Panc1 (cell line): ENCODE measurements around the gene SLC25A14. TPM values are rescaled to one million over a fixed set of nuclear protein-coding genes. Genes with fewer than 3 reads are reported as not detected.

Source experiments
- ATAC-seq: fragments of 200-7000 bp; cut with Tn5 transposase; 2 replicates; pipeline ENCODE4 v1.9.1; 2020; ENCODE audit warnings: mild to moderate bottlenecking, moderate library complexity
- BruUV-seq: library from RNA; stranded (reverse); fragments of 400-500 nt; replicated peaks from 2 replicates; lab custom pipeline; 2021; lab: Mats Ljungman, UMichigan
- CTCF ChIA-PET: fragments of 300-600 bp; sonication (Branson Sonifier 250); formaldehyde crosslinking; loops from one replicate; lab custom pipeline; 2022; ENCODE audit warnings: antibody characterized with exemption; lab: Charles Lee
- POLR2A ChIA-PET: fragments of 300-600 bp; sonication (Branson Sonifier 250); formaldehyde crosslinking; loops from one replicate; lab custom pipeline; 2022; ENCODE audit warnings: antibody characterized with exemption; lab: Charles Lee
- DNase-seq: peaks from one replicate; pipeline ENCODE4 v3.0.0-alpha.2; 2010; ENCODE audit warnings: low read depth, low spot score
- H3K27ac ChIP-seq: 2 replicates; pipeline ENCODE4 v1.5.1; 2011; ENCODE audit warnings: mild to moderate bottlenecking, low read length, inconsistent platforms
- H3K27me3 ChIP-seq: fragments of 200-500 bp; sonication (Bioruptor generic); 2 replicates; pipeline ENCODE4 v1.6.0; 2014; ENCODE audit warnings: low read length, inconsistent platforms; ENCODE audit not compliant: control insufficient read depth, insufficient read depth
- H3K36me3 ChIP-seq: fragments of 200-500 bp; sonication (Bioruptor generic); 2 replicates; pipeline ENCODE4 v1.5.1; 2014; ENCODE audit warnings: inconsistent platforms, mild to moderate bottlenecking, low read length, moderate library complexity; ENCODE audit not compliant: control insufficient read depth, insufficient read depth
- H3K4me1 ChIP-seq: 2 replicates; pipeline ENCODE4 v1.5.1; 2011; ENCODE audit warnings: inconsistent platforms, mild to moderate bottlenecking, low read length, moderate library complexity; ENCODE audit not compliant: control insufficient read depth, insufficient read depth
- H3K4me3 ChIP-seq, 2 experiments: 2 replicates each; pipeline ENCODE4 v1.5.1; 2011 to 2012; ENCODE audit warnings: low read depth in 2 of 2, low read length in 2 of 2, mild to moderate bottlenecking in 2 of 2, inconsistent platforms in 1 of 2, moderate library complexity in 1 of 2
- H3K9me3 ChIP-seq: fragments of 200-500 bp; sonication (Bioruptor generic); 2 replicates; pipeline ENCODE4 v1.5.1; 2014; ENCODE audit warnings: low read depth, mild to moderate bottlenecking, inconsistent platforms, low read length, moderate library complexity; ENCODE audit not compliant: control insufficient read depth, insufficient read depth
- POLR2AphosphoS5 ChIP-seq: IDR thresholded peaks from 2 replicates; pipeline ENCODE4 v1.6.1; 2012; ENCODE audit warnings: mild to moderate bottlenecking, low read depth, low read length, moderate library complexity
- SIN3A ChIP-seq: IDR thresholded peaks from 2 replicates; pipeline ENCODE4 v1.6.1; 2012; ENCODE audit warnings: low read depth, mild to moderate bottlenecking, low read length, moderate library complexity, borderline replicate concordance; ENCODE audit not compliant: insufficient read depth
- TCF7L2 ChIP-seq: IDR thresholded peaks from 2 replicates; pipeline ENCODE4 v1.6.1; 2011; ENCODE audit warnings: mild to moderate bottlenecking, low read depth, low read length, inconsistent platforms
- in situ Hi-C: cut with HindIII; loops from 2 replicates; pipeline ENCODE4 v1.10.0; 2016; ENCODE audit warnings: low sequenced_read_pairs, low pct_unique_long_range_greater_than_20kb
- intact Hi-C: fragments of 100-400 bp; cut with micrococcal nuclease; formaldehyde crosslinking; loops from one replicate; pipeline ENCODE4 v1.10.0; 2022; ENCODE audit not compliant: unreplicated experiment
- total RNA-seq: library from RNA; stranded (reverse); gene quantifications from one replicate; pipeline ENCODE4 v1.2.1, GENCODE V29; 2021; ENCODE audit not compliant: unreplicated experiment
- TF ChIP-seq, protein P1 (sequence below), 2 experiments: IDR thresholded peaks; 2 replicates each; pipeline ENCODE4 v1.6.1; 2011 to 2012; ENCODE audit warnings: low read depth in 2 of 2, control low read depth in 1 of 2, low read length in 1 of 2, mild to moderate bottlenecking in 1 of 2, moderate library complexity in 1 of 2; ENCODE audit not compliant: insufficient read depth in 1 of 2
- TF ChIP-seq, protein P2 (sequence below): fragments of 450-650 bp; IDR thresholded peaks from 2 replicates; pipeline ENCODE4 v1.5.1; 2017; ENCODE audit warnings: mild to moderate bottlenecking

Gene SLC25A14
- total RNA-seq, 1 experiment from 2014 or later = 25.0 TPM

DNA sequence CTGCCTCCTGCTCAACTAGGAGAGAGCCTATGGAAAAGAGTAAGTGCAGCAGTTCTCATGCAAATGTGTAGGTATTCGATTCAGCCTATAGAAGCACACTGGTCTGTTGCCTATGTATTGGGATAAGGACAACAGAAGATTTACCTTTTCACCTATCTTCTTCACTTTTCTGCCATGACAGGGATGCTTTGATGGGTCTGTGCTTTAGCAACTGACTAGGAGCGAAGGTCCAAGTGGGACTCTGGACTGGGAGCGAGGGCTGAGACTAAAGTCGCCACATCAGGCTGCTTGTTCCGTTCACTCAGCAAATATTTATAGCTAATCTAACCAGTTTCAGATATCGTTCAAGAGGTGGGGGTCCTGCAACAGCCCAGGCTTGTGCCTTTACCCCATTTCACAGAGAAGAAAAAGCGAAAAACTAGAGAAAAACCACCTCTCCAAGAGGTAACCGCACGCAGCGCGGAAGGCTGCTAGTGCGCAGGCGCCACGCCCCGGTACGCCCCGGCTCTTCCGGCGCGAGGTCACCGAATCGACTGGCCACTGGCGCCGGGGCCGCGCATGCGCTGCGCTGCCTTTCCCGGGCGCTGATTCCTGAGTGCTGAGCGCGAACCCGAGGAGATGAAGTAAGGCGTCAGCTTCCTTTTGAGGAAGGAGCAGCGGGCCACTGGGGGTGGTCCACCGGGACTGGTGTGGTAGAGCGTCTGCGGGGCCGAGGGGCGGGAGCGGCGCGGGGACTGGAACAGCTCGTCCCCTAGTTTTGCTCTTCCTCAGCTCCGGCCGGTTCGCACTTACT is 61.9 kb downstream of the SLC25A14 start, which contains the start of gene RBMX2:
Gene RBMX2, plus strand, starts transcription at position 573 of the 793 bp plus-strand sequence. Its CDS starts 46 bp downstream, at position 619.
- intact Hi-C loops (no loop called here), in situ Hi-C loops (no loop called here)
- POLR2A ChIA-PET = interaction anchor here (0.5 to 0.6 kb wide), 2 partner anchors 16 to 107 kb away, joined by 4 to 6 read pairs; no protein-coding TSS in a partner anchor
- CTCF ChIA-PET = interaction anchor here (0.9 kb wide), 1 partner anchor 8 kb away, joined by 3 read pairs; no protein-coding TSS in a partner anchor
- H3K36me3 ChIP-seq = no peaks in the 10 kb centered on the region
- ATAC-seq (peak; percentile 99), DNase-seq (peak; percentile 42)
- TF ChIP-seq SIN3A (peak; percentile 62; the same call in 1 of the 2 replicates), TCF7L2 (no peak), POLR2AphosphoS5 (peak; percentile 97)
- TF ChIP-seq, protein P1, sequence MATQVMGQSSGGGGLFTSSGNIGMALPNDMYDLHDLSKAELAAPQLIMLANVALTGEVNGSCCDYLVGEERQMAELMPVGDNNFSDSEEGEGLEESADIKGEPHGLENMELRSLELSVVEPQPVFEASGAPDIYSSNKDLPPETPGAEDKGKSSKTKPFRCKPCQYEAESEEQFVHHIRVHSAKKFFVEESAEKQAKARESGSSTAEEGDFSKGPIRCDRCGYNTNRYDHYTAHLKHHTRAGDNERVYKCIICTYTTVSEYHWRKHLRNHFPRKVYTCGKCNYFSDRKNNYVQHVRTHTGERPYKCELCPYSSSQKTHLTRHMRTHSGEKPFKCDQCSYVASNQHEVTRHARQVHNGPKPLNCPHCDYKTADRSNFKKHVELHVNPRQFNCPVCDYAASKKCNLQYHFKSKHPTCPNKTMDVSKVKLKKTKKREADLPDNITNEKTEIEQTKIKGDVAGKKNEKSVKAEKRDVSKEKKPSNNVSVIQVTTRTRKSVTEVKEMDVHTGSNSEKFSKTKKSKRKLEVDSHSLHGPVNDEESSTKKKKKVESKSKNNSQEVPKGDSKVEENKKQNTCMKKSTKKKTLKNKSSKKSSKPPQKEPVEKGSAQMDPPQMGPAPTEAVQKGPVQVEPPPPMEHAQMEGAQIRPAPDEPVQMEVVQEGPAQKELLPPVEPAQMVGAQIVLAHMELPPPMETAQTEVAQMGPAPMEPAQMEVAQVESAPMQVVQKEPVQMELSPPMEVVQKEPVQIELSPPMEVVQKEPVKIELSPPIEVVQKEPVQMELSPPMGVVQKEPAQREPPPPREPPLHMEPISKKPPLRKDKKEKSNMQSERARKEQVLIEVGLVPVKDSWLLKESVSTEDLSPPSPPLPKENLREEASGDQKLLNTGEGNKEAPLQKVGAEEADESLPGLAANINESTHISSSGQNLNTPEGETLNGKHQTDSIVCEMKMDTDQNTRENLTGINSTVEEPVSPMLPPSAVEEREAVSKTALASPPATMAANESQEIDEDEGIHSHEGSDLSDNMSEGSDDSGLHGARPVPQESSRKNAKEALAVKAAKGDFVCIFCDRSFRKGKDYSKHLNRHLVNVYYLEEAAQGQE (IDR thresholded peaks at IDR 0.05; ENCODE audit: insufficient read depth in 1 of 2, low read depth in 2 of 2, low read length in 1 of 2) = no peak
- TF ChIP-seq, protein P2, sequence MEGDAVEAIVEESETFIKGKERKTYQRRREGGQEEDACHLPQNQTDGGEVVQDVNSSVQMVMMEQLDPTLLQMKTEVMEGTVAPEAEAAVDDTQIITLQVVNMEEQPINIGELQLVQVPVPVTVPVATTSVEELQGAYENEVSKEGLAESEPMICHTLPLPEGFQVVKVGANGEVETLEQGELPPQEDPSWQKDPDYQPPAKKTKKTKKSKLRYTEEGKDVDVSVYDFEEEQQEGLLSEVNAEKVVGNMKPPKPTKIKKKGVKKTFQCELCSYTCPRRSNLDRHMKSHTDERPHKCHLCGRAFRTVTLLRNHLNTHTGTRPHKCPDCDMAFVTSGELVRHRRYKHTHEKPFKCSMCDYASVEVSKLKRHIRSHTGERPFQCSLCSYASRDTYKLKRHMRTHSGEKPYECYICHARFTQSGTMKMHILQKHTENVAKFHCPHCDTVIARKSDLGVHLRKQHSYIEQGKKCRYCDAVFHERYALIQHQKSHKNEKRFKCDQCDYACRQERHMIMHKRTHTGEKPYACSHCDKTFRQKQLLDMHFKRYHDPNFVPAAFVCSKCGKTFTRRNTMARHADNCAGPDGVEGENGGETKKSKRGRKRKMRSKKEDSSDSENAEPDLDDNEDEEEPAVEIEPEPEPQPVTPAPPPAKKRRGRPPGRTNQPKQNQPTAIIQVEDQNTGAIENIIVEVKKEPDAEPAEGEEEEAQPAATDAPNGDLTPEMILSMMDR = no peak
- H3K4me1 ChIP-seq = peaks cover 9% of the 10 kb centered on the region
- no peaks in the 10 kb centered on the region for H3K9me3 ChIP-seq
- peak within 1 kb of the TSS; percentile 92 to 99 for H3K4me3 ChIP-seq
- H3K27ac ChIP-seq = peak within 1 kb of the TSS; percentile 99
- H3K27me3 ChIP-seq = 0 out of 2 replicates have a peak, but pooled peaks cover 3% of the 10 kb centered on the region
- no TSS peak for BruUV-seq

DNA sequence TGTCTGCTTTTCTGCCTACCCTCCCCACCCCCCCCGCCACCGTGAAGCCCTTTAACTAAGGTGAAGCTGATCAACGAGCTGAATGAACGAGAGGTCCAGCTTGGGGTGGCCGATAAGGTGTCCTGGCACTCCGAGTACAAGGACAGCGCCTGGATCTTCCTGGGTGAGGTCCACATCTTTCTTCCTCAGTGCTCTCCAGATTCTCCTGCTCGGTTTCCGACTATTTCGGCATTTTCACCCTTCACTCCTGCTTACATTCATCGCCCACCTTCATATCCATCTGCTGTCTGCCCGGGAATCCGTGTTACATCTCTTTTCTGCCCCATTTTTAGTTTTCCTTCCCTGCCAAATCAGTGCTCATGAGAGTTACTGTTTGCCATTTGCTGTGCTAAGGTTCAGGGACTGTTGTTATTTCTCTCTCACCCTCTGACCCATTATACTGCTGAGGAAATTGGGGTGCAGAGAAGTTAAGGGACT is 62.5 kb downstream of the SLC25A14 start:
- TF ChIP-seq TCF7L2 = no peak
- TF ChIP-seq, protein P1 (IDR thresholded peaks at IDR 0.05; ENCODE audit: insufficient read depth in 1 of 2, low read depth in 2 of 2, low read length in 1 of 2) = no peak
- no peak for TF ChIP-seq POLR2AphosphoS5
- TF ChIP-seq, protein P2 = no peak
- no peak; the same call in 1 of the 2 replicates for TF ChIP-seq SIN3A
- Histone ChIP-seq H3K9me3 (no peaks in the 10 kb centered on the region), H3K4me3 (peak overlapping the region; percentile 92 to 99), H3K36me3 (0 out of 2 replicates have a peak, but pooled peaks cover under 1% of the 10 kb centered on the region), H3K27me3 (0 out of 2 replicates have a peak, but pooled peaks cover 2% of the 10 kb centered on the region), H3K4me1 (peaks cover 9% of the 10 kb centered on the region), H3K27ac (peak overlapping the region; percentile 99)
- CTCF ChIA-PET = no interaction called here
- intact Hi-C loops = no loop called here
- POLR2A ChIA-PET = interaction anchor here (0.5 to 0.6 kb wide), 2 partner anchors 16 to 107 kb away, joined by 4 to 6 read pairs; no protein-coding TSS in a partner anchor
- ATAC-seq (peak; percentile 63; the same call in 1 of the 2 replicates), DNase-seq (no peak)
- BruUV-seq = no TSS peak
- in situ Hi-C loops = no loop called here
